HG02870 (cell line): ENCODE results near the gene NLGN4Y.
"Not testable (repeated sequence)": the region's sequence is repeated elsewhere in the genome, so short reads cannot be mapped to it uniquely, and the experiment has no call there.

Source experiments
- ATAC-seq: cut with Tn5 transposase; IDR thresholded peaks from one replicate; pipeline ENCODE4 v1.9.1; 2021; ENCODE audit warnings: mild to moderate bottlenecking, moderate library complexity; ENCODE audit not compliant: unreplicated experiment

The NLGN4Y gene

DNA sequence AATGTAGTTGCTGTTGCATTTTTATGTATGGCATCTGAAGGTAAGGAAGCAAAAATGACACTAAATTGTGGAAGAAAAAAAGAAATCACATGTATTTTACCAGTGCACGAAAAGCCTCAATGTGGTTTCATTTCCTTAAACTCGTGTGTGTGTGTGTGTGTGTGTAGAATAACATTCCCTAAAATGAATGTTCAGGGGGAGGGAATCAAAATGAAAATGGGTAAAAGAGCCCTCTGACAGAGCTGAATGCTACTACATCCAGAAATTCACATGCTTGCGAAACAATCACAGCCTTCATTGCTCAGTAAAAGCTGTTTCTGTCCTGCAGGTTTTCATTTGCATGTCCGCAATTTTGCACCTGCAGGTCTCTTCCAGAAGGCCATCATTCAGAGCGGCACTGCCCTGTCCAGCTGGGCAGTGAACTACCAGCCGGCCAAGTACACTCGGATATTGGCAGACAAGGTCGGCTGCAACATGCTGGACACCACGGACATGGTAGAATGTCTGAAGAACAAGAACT, 305.1 kb downstream of the NLGN4Y start:
- no peak for ATAC-seq

DNA sequence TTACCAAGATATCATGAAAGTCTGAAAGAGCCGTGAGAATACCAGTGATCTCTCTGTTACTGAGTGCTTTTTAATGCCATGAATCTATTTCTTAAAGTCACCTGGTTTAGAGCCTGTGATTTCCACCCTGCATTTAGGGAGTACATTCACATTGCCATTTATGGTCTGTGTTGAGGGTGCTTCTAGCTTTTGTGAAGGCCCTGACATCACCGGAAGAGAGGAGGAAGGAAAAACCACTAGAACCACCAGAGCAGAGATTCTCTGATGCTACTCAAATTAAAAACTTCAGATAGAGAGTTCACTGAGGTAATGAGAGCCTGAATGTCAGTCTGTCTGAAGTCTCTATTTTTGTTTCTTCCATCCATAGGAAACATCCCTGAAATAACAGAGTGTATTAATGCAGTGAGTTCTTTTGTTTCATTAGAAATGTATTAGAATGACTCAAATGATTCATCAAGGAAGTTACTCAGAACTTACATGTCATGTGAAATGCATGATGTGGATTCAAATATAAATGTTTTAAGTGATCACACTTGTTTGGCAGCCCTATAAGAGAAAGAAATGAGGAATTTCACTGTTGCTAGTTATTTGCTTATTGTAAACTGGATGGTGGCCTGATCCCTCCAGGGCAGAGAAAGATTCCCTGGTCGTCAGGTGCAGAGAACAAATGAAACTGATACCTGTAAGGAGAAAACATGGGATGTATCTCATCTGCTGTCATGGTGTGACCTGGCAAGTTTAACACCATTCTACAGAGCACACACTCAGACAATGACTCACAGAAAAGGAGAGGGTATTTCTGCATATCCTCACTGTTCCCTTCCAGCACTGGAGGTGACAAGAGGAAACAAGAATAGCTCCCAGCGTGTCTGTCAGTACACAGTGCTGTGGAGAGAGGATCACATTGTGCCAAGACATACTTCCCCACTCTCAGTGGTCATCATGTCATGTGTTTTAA, 310.1 kb downstream of the NLGN4Y start:
- no peak for ATAC-seq

DNA sequence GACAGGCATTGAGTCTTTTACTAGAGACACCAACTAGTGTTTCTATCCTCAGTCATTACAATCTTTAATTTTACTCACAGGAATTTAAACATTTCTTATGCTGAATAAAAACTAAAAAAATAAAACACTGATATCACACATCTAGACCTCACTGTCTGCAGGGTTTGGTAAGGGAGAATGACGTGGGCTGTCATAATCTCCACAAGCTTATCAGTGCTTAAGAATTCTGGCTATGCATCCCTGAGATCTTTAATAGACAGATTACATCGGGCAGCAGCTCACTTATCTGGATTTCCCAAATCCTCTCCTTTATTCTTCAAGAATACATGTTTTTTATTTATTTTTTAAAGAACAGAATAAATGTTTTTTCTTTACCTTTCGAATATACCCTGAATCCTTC, 313.1 kb downstream of the NLGN4Y start:
- no peak for ATAC-seq

DNA sequence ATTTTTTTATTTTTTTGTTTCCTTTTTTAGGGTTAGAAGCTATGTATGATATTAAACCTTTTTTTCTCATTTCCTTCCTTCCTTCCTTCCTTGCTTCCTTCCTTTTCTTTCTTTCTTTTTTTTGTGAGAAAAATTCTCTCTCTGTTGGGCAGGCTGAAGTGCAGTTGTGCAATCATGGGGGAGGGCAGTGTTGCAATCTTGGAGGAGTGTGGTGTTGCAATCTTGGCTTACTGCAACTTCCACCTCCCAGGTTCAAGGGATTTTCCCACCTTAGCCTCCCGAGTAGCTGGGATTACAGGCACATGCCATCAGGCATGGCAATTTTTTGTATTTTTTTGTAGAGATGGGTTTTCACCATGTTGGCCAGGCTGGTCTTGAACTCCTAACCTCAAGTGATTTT, 326.4 kb downstream of the NLGN4Y start:
- no peak for ATAC-seq

DNA sequence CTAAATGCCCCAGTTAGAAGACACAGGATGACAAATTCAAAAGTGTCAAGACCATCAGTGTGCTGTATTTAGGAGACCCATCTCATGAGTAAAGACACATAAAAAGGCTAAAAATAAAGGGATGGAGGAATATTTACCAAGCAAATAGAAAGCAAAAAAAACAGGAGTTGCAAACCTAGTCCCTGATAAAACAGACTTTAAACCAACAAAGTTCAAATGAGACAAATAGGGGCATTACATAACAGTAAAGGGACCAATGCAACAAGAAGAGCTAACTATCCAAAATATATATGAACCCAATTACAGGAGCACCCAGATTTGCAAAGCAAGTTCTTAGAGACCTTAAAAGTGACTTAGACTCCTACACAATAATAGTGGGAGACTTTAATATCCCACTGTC, 336.1 kb downstream of the NLGN4Y start:
- no peak for ATAC-seq

DNA sequence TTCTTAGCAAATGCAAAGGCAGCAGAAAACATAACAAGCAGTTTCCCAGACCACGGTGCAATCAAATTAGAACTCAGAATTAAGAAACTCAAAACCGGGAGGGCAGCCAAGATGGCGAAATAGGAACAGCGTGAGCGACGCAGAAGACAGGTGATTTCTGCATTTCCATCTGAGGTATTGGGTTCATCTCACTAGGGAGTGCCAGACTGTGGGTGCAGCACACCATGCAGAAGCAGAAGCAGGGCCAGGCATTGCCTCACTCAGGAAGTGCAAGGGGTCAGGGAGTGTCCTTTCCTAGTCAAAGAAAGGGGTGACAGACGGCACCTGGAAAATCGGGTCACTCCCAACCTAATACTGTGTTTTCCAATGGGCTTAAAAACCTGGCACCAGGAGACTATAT, 336.7 kb downstream of the NLGN4Y start:
- ATAC-seq: not testable (repeated sequence)

DNA sequence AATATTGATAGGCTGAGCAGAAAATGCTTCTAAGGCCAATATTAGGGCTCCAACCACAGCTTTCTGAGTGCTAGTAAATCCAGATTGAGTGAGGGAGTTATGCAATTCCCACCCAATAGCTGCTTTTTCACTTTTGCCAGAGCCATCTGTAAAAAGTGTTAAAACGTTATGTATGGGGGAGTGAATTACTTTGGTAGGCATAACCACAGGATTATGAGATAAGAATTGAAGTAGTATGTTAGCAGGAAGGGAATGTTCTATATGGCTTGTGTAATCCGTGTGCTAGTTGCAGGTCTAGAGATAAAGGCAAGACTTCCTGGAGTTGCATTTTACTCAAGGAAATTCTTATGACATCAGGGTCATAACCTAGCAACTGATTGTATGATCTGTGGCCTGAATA, 347.6 kb downstream of the NLGN4Y start:
- ATAC-seq: no peak
